ENCODE results near the gene GRAMD1A. TPM values are rescaled to one million over a fixed set of nuclear protein-coding genes. Genes with fewer than 3 reads are reported as not detected.

Gene GRAMD1A
- total and polyA plus RNA-seq, 5 donors from 2014 or later = 25.7 to 179 (median 35.6) TPM

DNA sequence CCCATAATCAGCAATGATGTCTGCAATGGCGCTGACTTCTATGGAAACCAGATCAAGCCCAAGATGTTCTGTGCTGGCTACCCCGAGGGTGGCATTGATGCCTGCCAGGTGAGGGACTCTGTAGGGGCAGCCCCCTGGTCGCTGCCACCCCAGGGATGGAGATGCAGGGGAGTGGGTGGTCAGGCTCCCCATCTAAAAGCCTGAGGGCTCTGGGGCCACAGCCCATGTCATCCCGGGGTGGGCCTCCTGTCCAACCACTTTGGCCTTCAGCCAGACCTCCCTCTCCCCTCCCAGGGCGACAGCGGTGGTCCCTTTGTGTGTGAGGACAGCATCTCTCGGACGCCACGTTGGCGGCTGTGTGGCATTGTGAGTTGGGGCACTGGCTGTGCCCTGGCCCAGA lies 65.5 kb downstream of the GRAMD1A start:
- Mint-ChIP-seq H3K36me3 (no peaks in the 10 kb centered on the region), H3K4me1 (peaks cover 0 to 7% (median 5%) of the 10 kb centered on the region in 4 donors), H3K4me3 (no peak overlapping the region), H3K27me3 (peaks cover 11% of the 10 kb centered on the region), H3K27ac (no peak overlapping the region), H3K9me3 (peaks cover 0 to 7% (median 0%) of the 10 kb centered on the region in 7 donors)
- H3K4me3 ChIP-seq (ENCODE audit: low read depth, low read length) = no peak overlapping the region
- H3K36me3 ChIP-seq (ENCODE audit: control insufficient read depth, insufficient read depth, low read length) = no peaks in the 10 kb centered on the region
- H3K27me3 ChIP-seq (ENCODE audit: control insufficient read depth, insufficient read depth, low read length) = peaks cover 4% of the 10 kb centered on the region
- ATAC-seq (ENCODE audit: low read depth in 2 of 2) (no peak), DNase-seq (no peak)
- peaks cover 2 to 5% of the 10 kb centered on the region in 2 experiments for H3K9me3 ChIP-seq (ENCODE audit: control insufficient read depth in 2 of 2, low read length in 2 of 2)
- H3K27ac ChIP-seq (ENCODE audit: insufficient read depth, low read length, poor library complexity, severe bottlenecking) = no peak overlapping the region
- peaks cover 6% of the 10 kb centered on the region for H3K4me1 ChIP-seq (ENCODE audit: control insufficient read depth, insufficient read depth, low read length, poor library complexity, severe bottlenecking)

DNA sequence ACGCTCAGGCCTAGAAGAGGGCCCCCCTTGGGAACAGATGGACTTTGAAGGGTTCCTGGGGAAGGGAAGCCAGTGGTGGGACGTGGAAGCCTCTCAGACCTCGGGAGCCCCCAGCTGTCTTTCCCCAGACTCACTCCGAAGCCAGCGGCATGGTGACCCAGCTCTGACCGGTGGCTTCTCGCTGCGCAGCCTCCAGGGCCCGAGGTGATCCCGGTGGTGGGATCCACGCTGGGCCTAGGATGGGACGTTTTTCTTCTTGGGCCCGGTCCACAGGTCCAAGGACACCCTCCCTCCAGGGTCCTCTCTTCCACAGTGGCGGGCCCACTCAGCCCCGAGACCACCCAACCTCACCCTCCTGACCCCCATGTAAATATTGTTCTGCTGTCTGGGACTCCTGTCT lies 66.0 kb downstream of the GRAMD1A start:
- Histone ChIP-seq H3K4me3 (ENCODE audit: low read depth, low read length) (no peak overlapping the region), H3K27ac (ENCODE audit: insufficient read depth, low read length, poor library complexity, severe bottlenecking) (no peak overlapping the region), H3K4me1 (ENCODE audit: control insufficient read depth, insufficient read depth, low read length, poor library complexity, severe bottlenecking) (peaks cover 6% of the 10 kb centered on the region), H3K36me3 (ENCODE audit: control insufficient read depth, insufficient read depth, low read length) (no peaks in the 10 kb centered on the region), H3K9me3 (ENCODE audit: control insufficient read depth in 2 of 2, low read length in 2 of 2) (peaks cover 4 to 7% of the 10 kb centered on the region in 2 experiments), H3K27me3 (ENCODE audit: control insufficient read depth, insufficient read depth, low read length) (peaks cover 4% of the 10 kb centered on the region)
- Mint-ChIP-seq H3K4me3 (no peak overlapping the region), H3K9me3 (peaks cover 0 to 10% (median 0%) of the 10 kb centered on the region in 7 donors), H3K36me3 (no peaks in the 10 kb centered on the region), H3K27me3 (peaks cover 11% of the 10 kb centered on the region), H3K27ac (no peak overlapping the region), H3K4me1 (peaks cover 0 to 7% (median 5%) of the 10 kb centered on the region in 4 donors)
- no peak for ATAC-seq (ENCODE audit: low read depth in 2 of 2)
- DNase-seq = no peak

DNA sequence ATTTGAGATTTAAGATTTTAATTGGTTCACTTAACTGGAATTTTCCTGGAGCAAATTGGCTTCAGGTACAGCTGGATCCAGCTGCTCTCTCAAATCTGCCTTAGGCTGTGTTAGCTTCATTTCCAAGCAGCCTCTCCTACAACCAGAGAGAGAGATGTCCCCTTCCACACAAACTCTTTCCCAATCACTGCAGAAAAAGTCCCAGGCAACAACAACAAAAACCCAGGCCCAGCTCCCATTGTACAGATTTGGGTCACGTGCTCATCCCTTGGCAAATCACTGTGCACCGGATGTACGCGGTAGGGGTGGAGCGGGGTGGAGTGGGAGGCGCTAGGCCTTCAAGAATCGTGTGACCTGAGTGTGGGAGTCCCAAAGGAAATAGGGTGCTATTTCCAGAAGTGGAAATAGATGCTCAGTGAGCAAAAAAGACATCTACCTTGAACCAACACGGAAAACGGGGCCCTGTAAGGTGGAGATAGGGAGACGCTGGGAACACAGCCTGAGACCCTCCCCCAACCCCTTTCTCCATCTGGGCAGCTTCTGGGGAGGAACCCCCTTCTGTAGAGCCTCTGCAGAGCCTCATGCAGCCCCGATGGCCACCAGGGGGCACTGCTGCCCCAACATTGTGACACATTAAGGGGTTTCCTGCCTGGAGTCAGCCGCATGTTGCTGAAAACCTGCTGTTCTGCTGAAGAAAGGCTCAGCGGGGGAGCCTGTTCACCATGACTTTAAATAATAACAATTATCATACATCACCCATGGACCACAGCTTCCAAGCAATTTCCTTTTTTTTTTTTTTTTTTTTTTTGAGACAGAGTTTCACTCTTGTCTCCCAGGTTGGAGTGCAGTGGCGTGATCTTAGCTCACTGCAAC lies 66.8 kb downstream of the GRAMD1A start:
- H3K4me1 ChIP-seq (ENCODE audit: control insufficient read depth, insufficient read depth, low read length, poor library complexity, severe bottlenecking) = peaks cover 6% of the 10 kb centered on the region
- no peaks in the 10 kb centered on the region for H3K36me3 Mint-ChIP-seq
- peaks cover 4% of the 10 kb centered on the region for H3K27me3 ChIP-seq (ENCODE audit: control insufficient read depth, insufficient read depth, low read length)
- DNase-seq = peak; percentile 75 to 86 (median 85)
- peaks cover 0 to 7% (median 5%) of the 10 kb centered on the region in 4 donors for H3K4me1 Mint-ChIP-seq
- H3K27me3 Mint-ChIP-seq = peaks cover 11% of the 10 kb centered on the region
- H3K4me3 Mint-ChIP-seq = peak overlapping the region in 1 of 4 donors; percentile 41
- H3K36me3 ChIP-seq (ENCODE audit: control insufficient read depth, insufficient read depth, low read length) = no peaks in the 10 kb centered on the region
- peaks cover 4 to 7% of the 10 kb centered on the region in 2 experiments for H3K9me3 ChIP-seq (ENCODE audit: control insufficient read depth in 2 of 2, low read length in 2 of 2)
- H3K4me3 ChIP-seq (ENCODE audit: low read depth, low read length) = no peak overlapping the region
- H3K27ac ChIP-seq (ENCODE audit: insufficient read depth, low read length, poor library complexity, severe bottlenecking) = no peak overlapping the region
- peaks cover 0 to 10% (median 0%) of the 10 kb centered on the region in 7 donors for H3K9me3 Mint-ChIP-seq
- peak; percentile 84 to 85 for ATAC-seq (ENCODE audit: low read depth in 2 of 2)
- H3K27ac Mint-ChIP-seq = no peak overlapping the region

DNA sequence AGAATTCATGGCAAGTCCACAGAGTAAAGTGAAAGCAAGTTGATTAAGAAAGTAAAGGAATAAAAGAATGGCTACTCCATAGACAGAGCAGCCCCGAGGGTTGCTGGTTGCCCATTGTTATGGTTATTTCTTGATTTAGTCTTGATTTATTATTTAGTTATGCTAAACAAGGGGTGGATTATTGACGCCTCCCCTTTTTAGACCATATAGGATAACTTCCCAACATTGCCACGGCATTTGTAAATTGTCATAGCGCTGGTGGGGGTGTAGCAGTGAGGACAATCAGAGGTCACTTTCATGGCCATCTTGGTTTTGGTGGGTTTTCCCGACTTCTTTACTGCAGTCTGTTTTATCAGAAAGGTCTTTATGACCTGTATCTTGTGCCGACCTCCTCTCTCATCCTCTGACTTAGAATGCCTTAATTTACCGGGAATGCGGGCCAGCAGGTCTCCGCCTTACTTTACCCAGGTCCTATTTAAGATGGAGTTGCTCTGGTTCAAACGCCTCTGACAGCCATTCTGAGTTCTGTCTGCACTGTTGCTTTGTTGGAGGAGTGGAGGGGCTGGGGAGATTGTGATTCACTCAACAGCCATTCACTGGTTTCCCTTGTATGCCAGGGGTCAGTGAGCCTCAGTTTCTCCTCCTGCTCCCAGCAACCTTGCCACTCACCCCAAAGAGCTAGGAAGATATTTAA lies 69.0 kb downstream of the GRAMD1A start:
- no peak overlapping the region for H3K27ac Mint-ChIP-seq
- DNase-seq (no peak), ATAC-seq (ENCODE audit: low read depth in 2 of 2) (no peak)
- Histone ChIP-seq H3K4me3 (ENCODE audit: low read depth, low read length) (no peak overlapping the region), H3K9me3 (ENCODE audit: control insufficient read depth in 2 of 2, low read length in 2 of 2) (peaks cover 4 to 7% of the 10 kb centered on the region in 2 experiments), H3K4me1 (ENCODE audit: control insufficient read depth, insufficient read depth, low read length, poor library complexity, severe bottlenecking) (peaks cover 6% of the 10 kb centered on the region), H3K36me3 (ENCODE audit: control insufficient read depth, insufficient read depth, low read length) (no peaks in the 10 kb centered on the region), H3K27ac (ENCODE audit: insufficient read depth, low read length, poor library complexity, severe bottlenecking) (no peak overlapping the region), H3K27me3 (ENCODE audit: control insufficient read depth, insufficient read depth, low read length) (peaks cover 4% of the 10 kb centered on the region)
- peaks cover 0 to 10% (median 0%) of the 10 kb centered on the region in 7 donors for H3K9me3 Mint-ChIP-seq
- H3K36me3 Mint-ChIP-seq = no peaks in the 10 kb centered on the region
- H3K27me3 Mint-ChIP-seq = peaks cover 11% of the 10 kb centered on the region
- no peak overlapping the region for H3K4me3 Mint-ChIP-seq
- H3K4me1 Mint-ChIP-seq = peaks cover 0 to 7% (median 5%) of the 10 kb centered on the region in 4 donors

DNA sequence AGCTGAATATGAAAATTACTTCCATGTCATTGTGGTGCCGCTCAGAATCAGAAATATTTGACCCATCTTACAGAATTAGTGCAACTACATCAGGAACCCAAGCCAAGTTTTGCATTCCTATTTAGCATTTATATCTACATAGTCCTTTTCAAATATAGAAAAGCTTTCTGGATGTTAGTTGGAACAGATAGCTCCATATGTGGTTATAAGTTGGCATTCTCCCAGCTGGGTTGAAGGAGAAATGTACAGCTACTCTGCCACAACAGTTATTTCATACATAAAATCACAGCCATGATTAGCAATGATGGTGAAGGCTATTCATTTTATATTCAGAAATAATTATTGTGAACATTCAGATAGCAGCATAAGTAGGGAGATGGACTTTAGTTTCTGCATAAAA lies 69.6 kb downstream of the GRAMD1A start:
- Histone ChIP-seq H3K36me3 (ENCODE audit: control insufficient read depth, insufficient read depth, low read length) (no peaks in the 10 kb centered on the region), H3K9me3 (ENCODE audit: control insufficient read depth in 2 of 2, low read length in 2 of 2) (peaks cover 4 to 7% of the 10 kb centered on the region in 2 experiments), H3K4me3 (ENCODE audit: low read depth, low read length) (no peak overlapping the region), H3K27ac (ENCODE audit: insufficient read depth, low read length, poor library complexity, severe bottlenecking) (no peak overlapping the region), H3K4me1 (ENCODE audit: control insufficient read depth, insufficient read depth, low read length, poor library complexity, severe bottlenecking) (peaks cover 6% of the 10 kb centered on the region), H3K27me3 (ENCODE audit: control insufficient read depth, insufficient read depth, low read length) (peaks cover 4% of the 10 kb centered on the region)
- Mint-ChIP-seq H3K9me3 (peaks cover 0 to 10% (median 0%) of the 10 kb centered on the region in 7 donors), H3K4me1 (peaks cover 0 to 7% (median 5%) of the 10 kb centered on the region in 4 donors), H3K27me3 (peaks cover 11% of the 10 kb centered on the region), H3K4me3 (no peak overlapping the region), H3K27ac (no peak overlapping the region), H3K36me3 (no peaks in the 10 kb centered on the region)
- DNase-seq = no peak
- no peak for ATAC-seq (ENCODE audit: low read depth in 2 of 2)

DNA sequence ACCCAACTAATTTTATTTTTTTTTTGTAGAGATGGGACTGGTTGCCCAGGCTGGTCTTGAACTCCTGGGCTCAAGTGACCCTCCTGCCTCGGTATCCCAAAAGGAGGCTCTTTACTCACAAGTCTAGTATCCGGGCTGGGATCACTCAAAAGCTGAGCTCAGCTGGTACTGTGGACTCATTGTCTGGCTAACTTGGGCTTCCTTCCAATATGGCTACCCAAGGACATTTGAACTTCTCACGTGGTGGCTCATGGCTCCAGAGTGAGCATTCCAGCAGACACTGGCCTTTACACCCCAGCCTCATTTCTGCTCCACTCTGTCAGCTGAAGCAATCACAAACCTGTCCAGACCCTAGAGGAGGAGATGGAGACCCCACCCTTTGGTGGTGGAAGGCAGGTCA lies 70.3 kb downstream of the GRAMD1A start:
- DNase-seq = no peak
- ATAC-seq (ENCODE audit: low read depth in 2 of 2) = no peak
- H3K27me3 Mint-ChIP-seq = peaks cover 11% of the 10 kb centered on the region
- Histone ChIP-seq H3K4me3 (ENCODE audit: low read depth, low read length) (no peak overlapping the region), H3K4me1 (ENCODE audit: control insufficient read depth, insufficient read depth, low read length, poor library complexity, severe bottlenecking) (peaks cover 6% of the 10 kb centered on the region), H3K27ac (ENCODE audit: insufficient read depth, low read length, poor library complexity, severe bottlenecking) (no peak overlapping the region), H3K36me3 (ENCODE audit: control insufficient read depth, insufficient read depth, low read length) (no peaks in the 10 kb centered on the region), H3K9me3 (ENCODE audit: control insufficient read depth in 2 of 2, low read length in 2 of 2) (peaks cover 4 to 7% of the 10 kb centered on the region in 2 experiments), H3K27me3 (ENCODE audit: control insufficient read depth, insufficient read depth, low read length) (peaks cover 4% of the 10 kb centered on the region)
- no peaks in the 10 kb centered on the region for H3K36me3 Mint-ChIP-seq
- H3K9me3 Mint-ChIP-seq = peaks cover 0 to 10% (median 0%) of the 10 kb centered on the region in 7 donors
- no peak overlapping the region for H3K27ac Mint-ChIP-seq
- H3K4me3 Mint-ChIP-seq = no peak overlapping the region
- H3K4me1 Mint-ChIP-seq = peaks cover 0 to 7% (median 5%) of the 10 kb centered on the region in 4 donors

DNA sequence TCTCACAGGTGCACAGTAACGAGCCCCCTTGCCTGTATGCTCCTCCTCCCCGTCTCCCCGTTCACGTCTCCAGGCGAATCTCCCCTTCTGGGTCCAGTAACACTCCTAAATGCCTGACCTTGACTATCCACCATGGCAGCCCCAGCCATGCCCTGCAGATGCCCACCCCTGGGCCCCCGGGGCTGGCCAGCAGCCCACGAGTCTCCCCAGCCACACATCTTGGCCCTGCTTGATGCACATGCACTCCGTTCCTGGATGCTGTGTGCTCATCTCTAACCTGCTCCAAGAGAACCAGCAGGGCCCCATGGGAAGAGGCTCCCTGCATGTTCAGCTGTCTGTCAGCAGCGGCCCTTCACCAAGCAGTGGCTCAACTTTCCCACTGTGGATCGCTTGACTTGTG lies 73.4 kb downstream of the GRAMD1A start:
- no peak overlapping the region for H3K27ac Mint-ChIP-seq
- Histone ChIP-seq H3K36me3 (ENCODE audit: control insufficient read depth, insufficient read depth, low read length) (no peaks in the 10 kb centered on the region), H3K4me3 (ENCODE audit: low read depth, low read length) (no peak overlapping the region), H3K27me3 (ENCODE audit: control insufficient read depth, insufficient read depth, low read length) (peaks cover 4% of the 10 kb centered on the region), H3K9me3 (ENCODE audit: control insufficient read depth in 2 of 2, low read length in 2 of 2) (peaks cover 4 to 7% of the 10 kb centered on the region in 2 experiments), H3K4me1 (ENCODE audit: control insufficient read depth, insufficient read depth, low read length, poor library complexity, severe bottlenecking) (no peaks in the 10 kb centered on the region), H3K27ac (ENCODE audit: insufficient read depth, low read length, poor library complexity, severe bottlenecking) (no peak overlapping the region)
- ATAC-seq (ENCODE audit: low read depth in 2 of 2) (no peak), DNase-seq (no peak)
- H3K36me3 Mint-ChIP-seq = no peaks in the 10 kb centered on the region
- H3K4me3 Mint-ChIP-seq = no peak overlapping the region
- no peaks in the 10 kb centered on the region for H3K4me1 Mint-ChIP-seq
- H3K27me3 Mint-ChIP-seq = peaks cover 8% of the 10 kb centered on the region
- H3K9me3 Mint-ChIP-seq = peaks cover 0 to 8% (median 0%) of the 10 kb centered on the region in 7 donors
